K562 (cell line): Measurements from ENCODE around the gene HMGA1. TPM values are rescaled to one million over a fixed set of nuclear protein-coding genes. Genes with fewer than 3 reads are reported as not detected.

ENCODE experiments used
- BCL6 ChIP-seq: fragments of 250-450 bp; sonication (Bioruptor Pico); IDR thresholded peaks from 2 replicates; pipeline ENCODE4 v1.4.0; 2020
- ELF1 ChIP-seq: fragments of 200-800 bp; sonication (Bioruptor generic); IDR thresholded peaks from 2 replicates; pipeline ENCODE4 v1.6.1; 2016; ENCODE audit warnings: missing genetic modification characterization, missing compliant biosample characterization
- HDGF ChIP-seq: fragments of 450-650 bp; IDR thresholded peaks from 2 replicates; pipeline ENCODE4 v1.6.1; 2016
- ILF3 ChIP-seq: fragments of 450-650 bp; IDR thresholded peaks from 2 replicates; pipeline ENCODE4 v1.6.1; 2018; ENCODE audit warnings: antibody characterized with exemption, mild to moderate bottlenecking, moderate library complexity, borderline replicate concordance
- KDM4B ChIP-seq, 2 experiments: fragments of 450-650 bp in 1 of 2; sonication (generic) in 1 of 2; IDR thresholded peaks; 2 replicates each; pipeline ENCODE4 v1.6.1; 2016 to 2017; ENCODE audit warnings: borderline replicate concordance in 2 of 2, antibody characterized with exemption in 1 of 2, low read depth in 1 of 2, mild to moderate bottlenecking in 1 of 2
- KLF10 ChIP-seq: fragments of 250-450 bp; sonication (Bioruptor Pico); IDR thresholded peaks from 2 replicates; pipeline ENCODE4 v1.6.1; 2021; ENCODE audit warnings: matching md5 sums
- MBD2 ChIP-seq: sonication (generic); IDR thresholded peaks from 2 replicates; pipeline ENCODE4 v1.6.1; 2016; ENCODE audit warnings: low read depth, borderline replicate concordance
- MYC ChIP-seq, 2 experiments: fragments of 250-450 bp in 1 of 2; sonication (Bioruptor Pico) in 1 of 2; IDR thresholded peaks; 2 replicates each; pipeline versions ENCODE4 v1.5.1 to v1.6.1; 2012 to 2021; ENCODE audit warnings: low read depth in 2 of 2, borderline replicate concordance in 1 of 2, improper control_type of control experiment in 1 of 2, low read length in 1 of 2, mild to moderate bottlenecking in 1 of 2, moderate library complexity in 1 of 2
- NFE2L1 ChIP-seq: fragments of 450-650 bp; IDR thresholded peaks from 2 replicates; pipeline ENCODE4 v1.6.1; 2016; ENCODE audit warnings: missing genetic modification characterization, low read depth, mild to moderate bottlenecking, missing compliant biosample characterization, moderate library complexity, borderline replicate concordance
- NFIC ChIP-seq: fragments of 450-650 bp; IDR thresholded peaks from 2 replicates; pipeline ENCODE4 v1.6.1; 2017; ENCODE audit warnings: mild to moderate bottlenecking, inconsistent platforms
- NONO ChIP-seq, 2 experiments: fragments of 200-400 bp in 1 of 2; fragments of 450-650 bp in 1 of 2; formaldehyde crosslinking in 1 of 2; IDR thresholded peaks; 2 replicates each; pipeline ENCODE4 v1.6.1; 2017; ENCODE audit warnings: low read depth in 2 of 2, mild to moderate bottlenecking in 2 of 2, moderate library complexity in 2 of 2, low read length in 1 of 2
- NR2F6 ChIP-seq: fragments of 450-650 bp; formaldehyde crosslinking; IDR thresholded peaks from 2 replicates; pipeline ENCODE4 v1.4.0; 2020; ENCODE audit warnings: mild to moderate bottlenecking
- RBM22 ChIP-seq: fragments of 200-400 bp; formaldehyde crosslinking; IDR thresholded peaks from 2 replicates; pipeline ENCODE4 v1.6.1; 2018; ENCODE audit warnings: low read length, low read depth; ENCODE audit not compliant: poor library complexity, severe bottlenecking
- SIRT6 ChIP-seq: IDR thresholded peaks from one replicate; pipeline ENCODE4 v1.6.1; 2012; ENCODE audit warnings: low read depth, mild to moderate bottlenecking, control low read depth, inconsistent platforms, low read length, moderate library complexity
- SMAD3 ChIP-seq: fragments of 450-650 bp; formaldehyde crosslinking; conservative IDR thresholded peaks from 2 replicates; pipeline ENCODE4 v1.4.0; 2020; ENCODE audit warnings: mild to moderate bottlenecking
- SMARCA4 ChIP-seq: fragments of 450-650 bp; IDR thresholded peaks from 2 replicates; pipeline ENCODE4 v1.6.1; 2016
- SMC3 ChIP-seq: conservative IDR thresholded peaks from 2 replicates; pipeline ENCODE4 v1.6.1; 2011; ENCODE audit warnings: low read depth, low read length, improper control_type of control experiment; ENCODE audit not compliant: insufficient read depth
- TRIM24 ChIP-seq, 2 experiments: fragments of 450-650 bp; IDR thresholded peaks; 2 replicates each; pipeline ENCODE4 v1.6.1; 2016
- ZNF121 ChIP-seq: sonication (generic); formaldehyde crosslinking; conservative IDR thresholded peaks from 2 replicates; pipeline ENCODE4 v1.8.0; 2022; ENCODE audit warnings: missing genetic modification reagents
- polyA plus RNA-seq, 8 experiments: library from polyadenylated mRNA; depleted of rRNA in 4 of 8; stranded (reverse) in 5 of 8; unstranded in 3 of 8; fragments of >200 nt; fragmentation: Nextera tagmentation in 2 of 8; fragmentation: Illumina TruSeq in 1 of 8; extraction: Ambion mirVana in 2 of 8; extraction: Trizol in 1 of 8; gene quantifications; 2 replicates each; pipeline versions ENCODE4 v1.2.1 to v1.2.3, GENCODE V29; 2011 to 2014; ENCODE audit warnings: inconsistent platforms in 1 of 8, missing spikeins in 1 of 8
- total RNA-seq, 7 experiments: library from RNA; depleted of rRNA in 6 of 7; stranded (reverse); fragments of >200 nt in 6 of 7; fragmentation: Illumina TruSeq in 2 of 7; extraction: Trizol in 2 of 7; gene quantifications; 2 replicates each; pipeline versions ENCODE4 v1.2.1 to v1.2.3, GENCODE V29; 2011 to 2021; ENCODE audit warnings: low replicate concordance in 1 of 7
- TF ChIP-seq, protein P1 (sequence below): sonication (generic); formaldehyde crosslinking; IDR thresholded peaks from 2 replicates; pipeline ENCODE4 v1.8.0; 2022; ENCODE audit warnings: mild to moderate bottlenecking, missing genetic modification reagents
- TF ChIP-seq, protein P2 (sequence below), 3 experiments: IDR thresholded peaks in 2 of 3; conservative IDR thresholded peaks in 1 of 3; 2 replicates each; pipeline ENCODE4 v1.5.1; 2011 to 2012; ENCODE audit warnings: low read length in 3 of 3, mild to moderate bottlenecking in 3 of 3, control low read depth in 2 of 3, improper control_type of control experiment in 1 of 3, inconsistent platforms in 1 of 3, low read depth in 1 of 3, mixed read lengths in 1 of 3, moderate library complexity in 1 of 3; ENCODE audit not compliant: insufficient read depth in 2 of 3
- TF ChIP-seq, protein P3 (sequence below), 2 experiments: IDR thresholded peaks in 1 of 2; conservative IDR thresholded peaks in 1 of 2; 2 replicates each; pipeline ENCODE4 v1.6.1; 2016; ENCODE audit warnings: low read depth in 2 of 2, mild to moderate bottlenecking in 1 of 2, missing compliant biosample characterization in 1 of 2, missing genetic modification characterization in 1 of 2, moderate library complexity in 1 of 2

HMGA1 gene
- total and polyA plus RNA-seq, 9 of the 15 experiments (the other 6 are each of a cell fraction or from before 2014, with no cell fraction given), result 27.8 to 1,947 (median 594) TPM

DNA sequence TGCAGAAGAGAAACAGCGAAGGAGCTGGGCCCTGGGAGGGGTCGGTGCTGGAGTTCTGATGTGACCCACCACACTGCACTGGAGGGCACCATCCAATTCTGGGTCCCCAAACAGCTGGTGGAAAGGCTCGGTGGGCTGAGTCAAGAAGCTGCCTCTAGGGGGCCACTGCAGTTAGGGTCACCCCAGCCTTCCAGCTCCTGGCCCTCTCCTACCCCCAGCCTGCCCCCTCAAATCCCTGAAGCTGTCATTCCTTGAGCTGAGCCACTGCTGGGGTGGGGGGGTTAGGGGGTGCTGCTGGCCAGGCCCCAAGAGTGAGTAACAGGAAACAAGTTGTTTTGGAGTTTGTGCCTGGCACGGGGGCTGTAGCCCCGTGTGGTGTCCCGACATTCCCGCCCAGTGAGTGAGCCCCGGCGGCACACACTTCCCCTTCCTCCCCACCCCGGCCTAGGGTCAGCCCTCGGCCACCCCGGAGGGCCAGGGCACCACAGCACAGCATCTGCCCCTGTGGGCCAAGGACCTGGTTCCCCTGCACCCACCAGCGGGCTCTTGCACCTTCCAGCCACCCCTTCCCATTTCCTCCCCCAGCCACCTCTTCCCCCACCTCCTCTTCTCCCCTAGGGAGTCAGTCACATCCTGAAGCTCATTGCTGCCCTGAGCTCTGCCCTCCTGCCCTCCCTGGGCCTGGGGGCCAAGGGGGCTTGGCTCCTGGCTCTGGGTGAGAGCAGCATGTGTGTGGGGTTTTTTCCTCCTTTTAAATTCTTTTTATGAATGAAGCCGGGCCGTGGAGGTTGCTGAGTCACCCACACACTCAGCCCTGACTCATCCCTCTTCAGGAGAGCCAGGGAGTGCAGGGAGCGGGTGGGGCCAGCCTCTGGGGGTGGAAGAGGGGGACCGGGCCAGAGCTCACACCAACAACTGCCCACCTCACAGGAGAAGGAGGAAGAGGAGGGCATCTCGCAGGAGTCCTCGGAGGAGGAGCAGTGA is 7.5 kb downstream of the HMGA1 start (continued):
- TF ChIP-seq, protein P1, sequence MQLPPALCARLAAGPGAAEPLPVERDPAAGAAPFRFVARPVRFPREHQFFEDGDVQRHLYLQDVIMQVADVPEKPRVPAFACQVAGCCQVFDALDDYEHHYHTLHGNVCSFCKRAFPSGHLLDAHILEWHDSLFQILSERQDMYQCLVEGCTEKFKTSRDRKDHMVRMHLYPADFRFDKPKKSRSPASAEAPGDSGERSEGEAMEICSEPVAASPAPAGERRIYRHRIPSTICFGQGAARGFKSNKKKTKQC, result no peak
- TF ChIP-seq, protein P2, sequence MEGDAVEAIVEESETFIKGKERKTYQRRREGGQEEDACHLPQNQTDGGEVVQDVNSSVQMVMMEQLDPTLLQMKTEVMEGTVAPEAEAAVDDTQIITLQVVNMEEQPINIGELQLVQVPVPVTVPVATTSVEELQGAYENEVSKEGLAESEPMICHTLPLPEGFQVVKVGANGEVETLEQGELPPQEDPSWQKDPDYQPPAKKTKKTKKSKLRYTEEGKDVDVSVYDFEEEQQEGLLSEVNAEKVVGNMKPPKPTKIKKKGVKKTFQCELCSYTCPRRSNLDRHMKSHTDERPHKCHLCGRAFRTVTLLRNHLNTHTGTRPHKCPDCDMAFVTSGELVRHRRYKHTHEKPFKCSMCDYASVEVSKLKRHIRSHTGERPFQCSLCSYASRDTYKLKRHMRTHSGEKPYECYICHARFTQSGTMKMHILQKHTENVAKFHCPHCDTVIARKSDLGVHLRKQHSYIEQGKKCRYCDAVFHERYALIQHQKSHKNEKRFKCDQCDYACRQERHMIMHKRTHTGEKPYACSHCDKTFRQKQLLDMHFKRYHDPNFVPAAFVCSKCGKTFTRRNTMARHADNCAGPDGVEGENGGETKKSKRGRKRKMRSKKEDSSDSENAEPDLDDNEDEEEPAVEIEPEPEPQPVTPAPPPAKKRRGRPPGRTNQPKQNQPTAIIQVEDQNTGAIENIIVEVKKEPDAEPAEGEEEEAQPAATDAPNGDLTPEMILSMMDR (IDR thresholded peaks at IDR 0.05 in 2 of 3, conservative IDR thresholded peaks at IDR 0.05 in 1 of 3; ENCODE audit: insufficient read depth in 2 of 3, low read depth in 1 of 3, low read length in 3 of 3), result peak; percentile 57 to 77 (median 61)
- no peak for TF ChIP-seq KLF10 (CRISPR knock-in tag)
- TF ChIP-seq SMAD3, result 0 out of 2 replicates have a peak, but pooled peaks have one; percentile 34
- TF ChIP-seq SIRT6, result no peak
- no peak for TF ChIP-seq BCL6 (CRISPR knock-in tag)
- TF ChIP-seq, protein P3, sequence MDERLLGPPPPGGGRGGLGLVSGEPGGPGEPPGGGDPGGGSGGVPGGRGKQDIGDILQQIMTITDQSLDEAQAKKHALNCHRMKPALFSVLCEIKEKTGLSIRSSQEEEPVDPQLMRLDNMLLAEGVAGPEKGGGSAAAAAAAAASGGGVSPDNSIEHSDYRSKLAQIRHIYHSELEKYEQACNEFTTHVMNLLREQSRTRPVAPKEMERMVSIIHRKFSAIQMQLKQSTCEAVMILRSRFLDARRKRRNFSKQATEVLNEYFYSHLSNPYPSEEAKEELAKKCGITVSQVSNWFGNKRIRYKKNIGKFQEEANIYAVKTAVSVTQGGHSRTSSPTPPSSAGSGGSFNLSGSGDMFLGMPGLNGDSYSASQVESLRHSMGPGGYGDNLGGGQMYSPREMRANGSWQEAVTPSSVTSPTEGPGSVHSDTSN (CRISPR knock-in tag; IDR thresholded peaks at IDR 0.05; ENCODE audit: low read depth), result no peak
- TF ChIP-seq, protein P3 (tag; conservative IDR thresholded peaks at IDR 0.05; ENCODE audit: low read depth), result no peak
- peak; percentile 64 for TF ChIP-seq NFIC
- TF ChIP-seq ZNF121, result no peak
- TF ChIP-seq NR2F6 (CRISPR knock-in tag), result no peak
- no peak for TF ChIP-seq ELF1 (tag)
- TF ChIP-seq MYC (IDR thresholded peaks at IDR 0.05; ENCODE audit: low read depth, low read length), result 0 out of 2 replicates have a peak, but pooled peaks have one; percentile 24
- no peak; the same call in 1 of the 2 replicates for TF ChIP-seq MYC (CRISPR knock-in tag; IDR thresholded peaks at IDR 0.05; ENCODE audit: borderline replicate concordance, low read depth)
- peak; percentile 8; the same call in 1 of the 2 replicates for TF ChIP-seq MBD2
- TF ChIP-seq KDM4B (IDR thresholded peaks at IDR 0.05; ENCODE audit: borderline replicate concordance in 2 of 2, low read depth in 1 of 2), result no peak
- TF ChIP-seq SMARCA4, result peak; percentile 96
- TF ChIP-seq RBM22, result peak; percentile 85
- TF ChIP-seq HDGF, result no peak
- TF ChIP-seq TRIM24 (IDR thresholded peaks at IDR 0.05), result no peak
- 0 out of 2 replicates have a peak, but pooled peaks have one; percentile 2 for TF ChIP-seq SMC3
- peak; percentile 90 for TF ChIP-seq NFE2L1 (tag)
- no peak; the same call in 1 of the 2 replicates for TF ChIP-seq ILF3
- no peak for TF ChIP-seq NONO (IDR thresholded peaks at IDR 0.05; ENCODE audit: low read depth in 2 of 2, low read length in 1 of 2)
